GM23338 (cell line): ENCODE measurements around the gene SLC12A5. TPM values are rescaled to one million over a fixed set of nuclear protein-coding genes. Genes with fewer than 3 reads are reported as not detected.

Source experiments
- ATAC-seq: fragments of 200-7000 bp; cut with Tn5 transposase; 3 replicates; pipeline ENCODE4 v1.9.1; 2020
- DNase-seq: peaks from one replicate; pipeline ENCODE4 v3.0.0-alpha.2; 2015; ENCODE audit warnings: low spot score
- H2AFZ ChIP-seq: fragments of 200-600 bp; sonication (generic); 2 replicates; pipeline ENCODE4 v1.8.0; 2016; ENCODE audit warnings: antibody characterized with exemption, mild to moderate bottlenecking, moderate library complexity
- H3F3A ChIP-seq: fragments of 200-600 bp; sonication (generic); replicated peaks from 2 replicates; pipeline ENCODE4 v1.8.0; 2017; ENCODE audit warnings: antibody characterized with exemption, mixed run types, low read depth
- H3K27ac ChIP-seq: fragments of 200-600 bp; sonication (generic); 2 replicates; pipeline ENCODE4 v1.6.1; 2016; ENCODE audit warnings: low read depth
- H3K27me3 ChIP-seq: fragments of 200-600 bp; sonication (generic); 2 replicates; pipeline ENCODE4 v1.8.0; 2016; ENCODE audit warnings: mild to moderate bottlenecking, mixed run types, moderate library complexity; ENCODE audit not compliant: insufficient read depth
- H3K36me3 ChIP-seq: fragments of 200-600 bp; sonication (generic); 2 replicates; pipeline ENCODE4 v1.8.0; 2016; ENCODE audit warnings: mild to moderate bottlenecking; ENCODE audit not compliant: insufficient read depth
- H3K4me1 ChIP-seq: fragments of 200-600 bp; sonication (generic); 2 replicates; pipeline ENCODE4 v1.8.0; 2016; ENCODE audit warnings: mild to moderate bottlenecking, moderate library complexity; ENCODE audit not compliant: insufficient read depth
- H3K4me2 ChIP-seq: fragments of 200-600 bp; sonication (generic); 2 replicates; pipeline ENCODE4 v1.7.1; 2017; ENCODE audit warnings: mixed run types
- H3K4me3 ChIP-seq: fragments of 200-600 bp; sonication (generic); 2 replicates; pipeline ENCODE4 v1.6.1; 2016; ENCODE audit warnings: mixed run types
- H3K79me2 ChIP-seq: fragments of 200-600 bp; sonication (generic); replicated peaks from 2 replicates; pipeline ENCODE4 v1.8.0; 2017; ENCODE audit warnings: mild to moderate bottlenecking; ENCODE audit not compliant: insufficient read depth
- H3K9me2 ChIP-seq: fragments of 200-600 bp; sonication (generic); 2 replicates; pipeline ENCODE4 v1.8.0; 2017; ENCODE audit not compliant: insufficient read depth
- H4K20me1 ChIP-seq: fragments of 200-600 bp; sonication (generic); replicated peaks from 2 replicates; pipeline ENCODE4 v1.8.0; 2017; ENCODE audit warnings: mild to moderate bottlenecking; ENCODE audit not compliant: insufficient read depth
- H3K27ac Mint-ChIP-seq: 2 replicates; pipeline ENCODE4 v1.8.0; 2020; ENCODE audit warnings: inconsistent platforms, mild to moderate bottlenecking, moderate library complexity, mixed read lengths
- H3K27me3 Mint-ChIP-seq: 3 replicates; pipeline ENCODE4 v1.8.0; 2022; ENCODE audit warnings: low read depth, mild to moderate bottlenecking, moderate library complexity, mixed read lengths, inconsistent platforms; ENCODE audit not compliant: insufficient read depth, poor library complexity
- H3K36me3 Mint-ChIP-seq: 3 replicates; pipeline ENCODE4 v1.8.0; 2021; ENCODE audit warnings: low read depth, mild to moderate bottlenecking, inconsistent platforms, moderate library complexity, mixed read lengths
- H3K4me1 Mint-ChIP-seq: 3 replicates; pipeline ENCODE4 v1.8.0; 2020; ENCODE audit warnings: mild to moderate bottlenecking, inconsistent platforms, mixed read lengths
- H3K4me3 Mint-ChIP-seq: 3 replicates; pipeline ENCODE4 v1.8.0; 2021; ENCODE audit warnings: moderate library complexity, mild to moderate bottlenecking, inconsistent platforms, mixed read lengths
- H3K9me3 Mint-ChIP-seq: 3 replicates; pipeline ENCODE4 v1.8.0; 2020; ENCODE audit warnings: moderate library complexity, mild to moderate bottlenecking, inconsistent platforms, mixed read lengths
- CREB1 ChIP-seq: fragments of 250-450 bp; sonication (Bioruptor Pico); IDR thresholded peaks from 2 replicates; pipeline ENCODE4 v1.5.0; 2020; ENCODE audit warnings: low read depth, mild to moderate bottlenecking, moderate library complexity
- EZH2 ChIP-seq: fragments of 200-600 bp; sonication (generic); IDR thresholded peaks from one replicate; pipeline ENCODE4 v1.8.0; 2017; ENCODE audit warnings: antibody characterized with exemption, mild to moderate bottlenecking, low read depth; ENCODE audit not compliant: unreplicated experiment
- EZH2phosphoT487 ChIP-seq: fragments of 200-600 bp; sonication (generic); IDR thresholded peaks from one replicate; pipeline ENCODE4 v1.8.1; 2018; ENCODE audit warnings: antibody characterized with exemption; ENCODE audit not compliant: unreplicated experiment
- JUNB ChIP-seq: IDR thresholded peaks from one replicate; pipeline ENCODE4 v1.6.1; 2016; ENCODE audit warnings: antibody characterized with exemption; ENCODE audit not compliant: unreplicated experiment
- NANOG ChIP-seq: IDR thresholded peaks from 2 replicates; pipeline ENCODE4 v1.6.1; 2016; ENCODE audit warnings: antibody characterized with exemption, borderline replicate concordance
- POLR2AphosphoS5 ChIP-seq: IDR thresholded peaks from 2 replicates; pipeline ENCODE4 v1.6.1; 2016; ENCODE audit warnings: antibody characterized with exemption, low read depth
- STAT1 ChIP-seq: IDR thresholded peaks from one replicate; pipeline ENCODE4 v1.6.1; 2016; ENCODE audit warnings: antibody characterized with exemption; ENCODE audit not compliant: unreplicated experiment
- ZNF114 ChIP-seq: fragments of 250-450 bp; sonication (Bioruptor Pico); IDR thresholded peaks from 2 replicates; pipeline ENCODE4 v1.5.0; 2020; ENCODE audit warnings: mild to moderate bottlenecking, moderate library complexity
- ZNF331 ChIP-seq: fragments of 250-450 bp; sonication (Bioruptor Pico); IDR thresholded peaks from 2 replicates; pipeline ENCODE4 v1.5.0; 2020; ENCODE audit warnings: low read depth, mild to moderate bottlenecking, moderate library complexity
- polyA plus RNA-seq: library from polyadenylated mRNA; unstranded; fragments of >200 nt; fragmentation: Nextera tagmentation; extraction: Ambion mirVana; gene quantifications from 2 replicates; pipeline ENCODE4 v1.2.1, GENCODE V29; 2016
- total RNA-seq: library from RNA; depleted of rRNA; stranded (reverse); fragments of >200 nt; shearing (Covaris generic); gene quantifications from 2 replicates; pipeline ENCODE4 v1.2.3, GENCODE V29; 2014
- TF ChIP-seq, protein P1 (sequence below): IDR thresholded peaks from 2 replicates; pipeline ENCODE4 v1.6.1; 2016; ENCODE audit warnings: antibody characterized with exemption
- TF ChIP-seq, protein P2 (sequence below): fragments of 250-450 bp; sonication (Bioruptor Pico); IDR thresholded peaks from 2 replicates; pipeline ENCODE4 v1.5.0; 2020; ENCODE audit warnings: mild to moderate bottlenecking, moderate library complexity
- TF ChIP-seq, protein P3 (sequence below), 2 experiments: fragments of 200-600 bp in 1 of 2; sonication (generic) in 1 of 2; conservative IDR thresholded peaks; 2 replicates each; pipeline versions ENCODE4 v1.5.1 to v1.6.1; 2016 to 2017; ENCODE audit warnings: antibody characterized with exemption in 2 of 2, low read depth in 2 of 2, mild to moderate bottlenecking in 2 of 2, moderate library complexity in 1 of 2
- TF ChIP-seq, protein P4 (sequence below): IDR thresholded peaks from one replicate; pipeline ENCODE4 v1.6.1; 2018; ENCODE audit warnings: antibody characterized with exemption; ENCODE audit not compliant: unreplicated experiment

Gene SLC12A5
- total and polyA plus RNA-seq, 2 experiments from 2014 or later: 3.5 to 8.4 TPM

DNA sequence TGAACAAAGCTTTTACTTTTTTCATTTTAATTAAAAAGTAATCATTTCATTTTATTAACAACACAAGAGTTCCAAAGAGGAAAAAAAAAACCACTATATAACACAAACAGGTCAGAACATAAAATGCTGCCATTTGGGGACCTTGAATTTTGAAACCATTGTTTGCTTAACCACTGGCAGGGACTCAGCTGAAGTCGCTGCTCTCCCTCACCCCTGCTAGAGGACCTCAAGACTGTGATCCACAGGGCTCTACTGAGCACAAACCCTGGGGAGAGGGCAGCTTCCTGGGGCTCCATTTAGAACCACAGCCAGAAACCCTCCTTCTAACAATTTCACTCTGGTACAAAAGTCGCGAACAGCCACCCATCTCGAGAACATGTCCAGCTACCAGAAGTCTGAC is 32.0 kb downstream of the SLC12A5 start:
- H3K27ac Mint-ChIP-seq: no peak overlapping the region
- H3K79me2 ChIP-seq: no peaks in the 10 kb centered on the region
- H4K20me1 ChIP-seq: peaks cover 18% of the 10 kb centered on the region
- peaks cover 48% of the 10 kb centered on the region for H3K27me3 Mint-ChIP-seq
- no peaks in the 10 kb centered on the region for H3K9me3 Mint-ChIP-seq
- no peak overlapping the region for H3K4me3 Mint-ChIP-seq
- peaks cover 22% of the 10 kb centered on the region for H3K4me1 ChIP-seq
- TF ChIP-seq JUNB: no peak
- TF ChIP-seq ZNF114 (CRISPR knock-in tag): no peak
- TF ChIP-seq, protein P1, sequence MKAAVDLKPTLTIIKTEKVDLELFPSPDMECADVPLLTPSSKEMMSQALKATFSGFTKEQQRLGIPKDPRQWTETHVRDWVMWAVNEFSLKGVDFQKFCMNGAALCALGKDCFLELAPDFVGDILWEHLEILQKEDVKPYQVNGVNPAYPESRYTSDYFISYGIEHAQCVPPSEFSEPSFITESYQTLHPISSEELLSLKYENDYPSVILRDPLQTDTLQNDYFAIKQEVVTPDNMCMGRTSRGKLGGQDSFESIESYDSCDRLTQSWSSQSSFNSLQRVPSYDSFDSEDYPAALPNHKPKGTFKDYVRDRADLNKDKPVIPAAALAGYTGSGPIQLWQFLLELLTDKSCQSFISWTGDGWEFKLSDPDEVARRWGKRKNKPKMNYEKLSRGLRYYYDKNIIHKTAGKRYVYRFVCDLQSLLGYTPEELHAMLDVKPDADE: no peak
- TF ChIP-seq NANOG: no peak
- TF ChIP-seq CREB1 (CRISPR knock-in tag): no peak
- TF ChIP-seq EZH2phosphoT487: no peak
- TF ChIP-seq ZNF331: no peak
- no peak for TF ChIP-seq EZH2
- TF ChIP-seq, protein P2, sequence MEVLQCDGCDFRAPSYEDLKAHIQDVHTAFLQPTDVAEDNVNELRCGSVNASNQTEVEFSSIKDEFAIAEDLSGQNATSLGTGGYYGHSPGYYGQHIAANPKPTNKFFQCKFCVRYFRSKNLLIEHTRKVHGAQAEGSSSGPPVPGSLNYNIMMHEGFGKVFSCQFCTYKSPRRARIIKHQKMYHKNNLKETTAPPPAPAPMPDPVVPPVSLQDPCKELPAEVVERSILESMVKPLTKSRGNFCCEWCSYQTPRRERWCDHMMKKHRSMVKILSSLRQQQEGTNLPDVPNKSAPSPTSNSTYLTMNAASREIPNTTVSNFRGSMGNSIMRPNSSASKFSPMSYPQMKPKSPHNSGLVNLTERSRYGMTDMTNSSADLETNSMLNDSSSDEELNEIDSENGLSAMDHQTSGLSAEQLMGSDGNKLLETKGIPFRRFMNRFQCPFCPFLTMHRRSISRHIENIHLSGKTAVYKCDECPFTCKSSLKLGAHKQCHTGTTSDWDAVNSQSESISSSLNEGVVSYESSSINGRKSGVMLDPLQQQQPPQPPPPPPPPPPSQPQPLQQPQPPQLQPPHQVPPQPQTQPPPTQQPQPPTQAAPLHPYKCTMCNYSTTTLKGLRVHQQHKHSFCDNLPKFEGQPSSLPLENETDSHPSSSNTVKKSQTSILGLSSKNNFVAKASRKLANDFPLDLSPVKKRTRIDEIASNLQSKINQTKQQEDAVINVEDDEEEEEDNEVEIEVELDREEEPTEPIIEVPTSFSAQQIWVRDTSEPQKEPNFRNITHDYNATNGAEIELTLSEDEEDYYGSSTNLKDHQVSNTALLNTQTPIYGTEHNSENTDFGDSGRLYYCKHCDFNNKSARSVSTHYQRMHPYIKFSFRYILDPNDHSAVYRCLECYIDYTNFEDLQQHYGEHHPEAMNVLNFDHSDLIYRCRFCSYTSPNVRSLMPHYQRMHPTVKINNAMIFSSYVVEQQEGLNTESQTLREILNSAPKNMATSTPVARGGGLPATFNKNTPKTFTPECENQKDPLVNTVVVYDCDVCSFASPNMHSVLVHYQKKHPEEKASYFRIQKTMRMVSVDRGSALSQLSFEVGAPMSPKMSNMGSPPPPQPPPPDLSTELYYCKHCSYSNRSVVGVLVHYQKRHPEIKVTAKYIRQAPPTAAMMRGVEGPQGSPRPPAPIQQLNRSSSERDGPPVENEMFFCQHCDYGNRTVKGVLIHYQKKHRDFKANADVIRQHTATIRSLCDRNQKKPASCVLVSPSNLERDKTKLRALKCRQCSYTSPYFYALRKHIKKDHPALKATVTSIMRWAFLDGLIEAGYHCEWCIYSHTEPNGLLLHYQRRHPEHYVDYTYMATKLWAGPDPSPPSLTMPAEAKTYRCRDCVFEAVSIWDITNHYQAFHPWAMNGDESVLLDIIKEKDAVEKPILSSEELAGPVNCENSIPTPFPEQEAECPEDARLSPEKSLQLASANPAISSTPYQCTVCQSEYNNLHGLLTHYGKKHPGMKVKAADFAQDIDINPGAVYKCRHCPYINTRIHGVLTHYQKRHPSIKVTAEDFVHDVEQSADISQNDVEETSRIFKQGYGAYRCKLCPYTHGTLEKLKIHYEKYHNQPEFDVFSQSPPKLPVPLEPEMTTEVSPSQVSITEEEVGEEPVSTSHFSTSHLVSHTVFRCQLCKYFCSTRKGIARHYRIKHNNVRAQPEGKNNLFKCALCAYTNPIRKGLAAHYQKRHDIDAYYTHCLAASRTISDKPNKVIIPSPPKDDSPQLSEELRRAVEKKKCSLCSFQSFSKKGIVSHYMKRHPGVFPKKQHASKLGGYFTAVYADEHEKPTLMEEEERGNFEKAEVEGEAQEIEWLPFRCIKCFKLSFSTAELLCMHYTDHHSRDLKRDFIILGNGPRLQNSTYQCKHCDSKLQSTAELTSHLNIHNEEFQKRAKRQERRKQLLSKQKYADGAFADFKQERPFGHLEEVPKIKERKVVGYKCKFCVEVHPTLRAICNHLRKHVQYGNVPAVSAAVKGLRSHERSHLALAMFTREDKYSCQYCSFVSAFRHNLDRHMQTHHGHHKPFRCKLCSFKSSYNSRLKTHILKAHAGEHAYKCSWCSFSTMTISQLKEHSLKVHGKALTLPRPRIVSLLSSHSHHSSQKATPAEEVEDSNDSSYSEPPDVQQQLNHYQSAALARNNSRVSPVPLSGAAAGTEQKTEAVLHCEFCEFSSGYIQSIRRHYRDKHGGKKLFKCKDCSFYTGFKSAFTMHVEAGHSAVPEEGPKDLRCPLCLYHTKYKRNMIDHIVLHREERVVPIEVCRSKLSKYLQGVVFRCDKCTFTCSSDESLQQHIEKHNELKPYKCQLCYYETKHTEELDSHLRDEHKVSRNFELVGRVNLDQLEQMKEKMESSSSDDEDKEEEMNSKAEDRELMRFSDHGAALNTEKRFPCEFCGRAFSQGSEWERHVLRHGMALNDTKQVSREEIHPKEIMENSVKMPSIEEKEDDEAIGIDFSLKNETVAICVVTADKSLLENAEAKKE (CRISPR knock-in tag): no peak
- TF ChIP-seq, protein P3, sequence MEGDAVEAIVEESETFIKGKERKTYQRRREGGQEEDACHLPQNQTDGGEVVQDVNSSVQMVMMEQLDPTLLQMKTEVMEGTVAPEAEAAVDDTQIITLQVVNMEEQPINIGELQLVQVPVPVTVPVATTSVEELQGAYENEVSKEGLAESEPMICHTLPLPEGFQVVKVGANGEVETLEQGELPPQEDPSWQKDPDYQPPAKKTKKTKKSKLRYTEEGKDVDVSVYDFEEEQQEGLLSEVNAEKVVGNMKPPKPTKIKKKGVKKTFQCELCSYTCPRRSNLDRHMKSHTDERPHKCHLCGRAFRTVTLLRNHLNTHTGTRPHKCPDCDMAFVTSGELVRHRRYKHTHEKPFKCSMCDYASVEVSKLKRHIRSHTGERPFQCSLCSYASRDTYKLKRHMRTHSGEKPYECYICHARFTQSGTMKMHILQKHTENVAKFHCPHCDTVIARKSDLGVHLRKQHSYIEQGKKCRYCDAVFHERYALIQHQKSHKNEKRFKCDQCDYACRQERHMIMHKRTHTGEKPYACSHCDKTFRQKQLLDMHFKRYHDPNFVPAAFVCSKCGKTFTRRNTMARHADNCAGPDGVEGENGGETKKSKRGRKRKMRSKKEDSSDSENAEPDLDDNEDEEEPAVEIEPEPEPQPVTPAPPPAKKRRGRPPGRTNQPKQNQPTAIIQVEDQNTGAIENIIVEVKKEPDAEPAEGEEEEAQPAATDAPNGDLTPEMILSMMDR (conservative IDR thresholded peaks at IDR 0.05; ENCODE audit: low read depth in 2 of 2): no peak
- no peak for TF ChIP-seq STAT1
- TF ChIP-seq POLR2AphosphoS5: no peak
- TF ChIP-seq, protein P4, sequence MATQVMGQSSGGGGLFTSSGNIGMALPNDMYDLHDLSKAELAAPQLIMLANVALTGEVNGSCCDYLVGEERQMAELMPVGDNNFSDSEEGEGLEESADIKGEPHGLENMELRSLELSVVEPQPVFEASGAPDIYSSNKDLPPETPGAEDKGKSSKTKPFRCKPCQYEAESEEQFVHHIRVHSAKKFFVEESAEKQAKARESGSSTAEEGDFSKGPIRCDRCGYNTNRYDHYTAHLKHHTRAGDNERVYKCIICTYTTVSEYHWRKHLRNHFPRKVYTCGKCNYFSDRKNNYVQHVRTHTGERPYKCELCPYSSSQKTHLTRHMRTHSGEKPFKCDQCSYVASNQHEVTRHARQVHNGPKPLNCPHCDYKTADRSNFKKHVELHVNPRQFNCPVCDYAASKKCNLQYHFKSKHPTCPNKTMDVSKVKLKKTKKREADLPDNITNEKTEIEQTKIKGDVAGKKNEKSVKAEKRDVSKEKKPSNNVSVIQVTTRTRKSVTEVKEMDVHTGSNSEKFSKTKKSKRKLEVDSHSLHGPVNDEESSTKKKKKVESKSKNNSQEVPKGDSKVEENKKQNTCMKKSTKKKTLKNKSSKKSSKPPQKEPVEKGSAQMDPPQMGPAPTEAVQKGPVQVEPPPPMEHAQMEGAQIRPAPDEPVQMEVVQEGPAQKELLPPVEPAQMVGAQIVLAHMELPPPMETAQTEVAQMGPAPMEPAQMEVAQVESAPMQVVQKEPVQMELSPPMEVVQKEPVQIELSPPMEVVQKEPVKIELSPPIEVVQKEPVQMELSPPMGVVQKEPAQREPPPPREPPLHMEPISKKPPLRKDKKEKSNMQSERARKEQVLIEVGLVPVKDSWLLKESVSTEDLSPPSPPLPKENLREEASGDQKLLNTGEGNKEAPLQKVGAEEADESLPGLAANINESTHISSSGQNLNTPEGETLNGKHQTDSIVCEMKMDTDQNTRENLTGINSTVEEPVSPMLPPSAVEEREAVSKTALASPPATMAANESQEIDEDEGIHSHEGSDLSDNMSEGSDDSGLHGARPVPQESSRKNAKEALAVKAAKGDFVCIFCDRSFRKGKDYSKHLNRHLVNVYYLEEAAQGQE: no peak
- H3K4me2 ChIP-seq: peak overlapping the region; percentile 38
- no peaks in the 10 kb centered on the region for H3K9me2 ChIP-seq
- H3K27me3 ChIP-seq: peaks cover 46% of the 10 kb centered on the region
- peaks cover 26% of the 10 kb centered on the region for H3K4me1 Mint-ChIP-seq
- H2AFZ ChIP-seq: no peak overlapping the region
- no peak overlapping the region for H3K4me3 ChIP-seq
- DNase-seq (no peak), ATAC-seq (no peak)
- H3K36me3 ChIP-seq: peaks cover 28% of the 10 kb centered on the region
- H3K36me3 Mint-ChIP-seq: peaks cover 53% of the 10 kb centered on the region
- no peak overlapping the region for H3K27ac ChIP-seq
- peaks cover 15% of the 10 kb centered on the region for H3F3A ChIP-seq
